ENCODE data around the gene CYTH1. TPM values are rescaled to one million over a fixed set of nuclear protein-coding genes. Genes with fewer than 3 reads are reported as not detected.

Gene CYTH1
- total RNA-seq, 1 experiment from 2014 or later = 9.7 TPM

DNA sequence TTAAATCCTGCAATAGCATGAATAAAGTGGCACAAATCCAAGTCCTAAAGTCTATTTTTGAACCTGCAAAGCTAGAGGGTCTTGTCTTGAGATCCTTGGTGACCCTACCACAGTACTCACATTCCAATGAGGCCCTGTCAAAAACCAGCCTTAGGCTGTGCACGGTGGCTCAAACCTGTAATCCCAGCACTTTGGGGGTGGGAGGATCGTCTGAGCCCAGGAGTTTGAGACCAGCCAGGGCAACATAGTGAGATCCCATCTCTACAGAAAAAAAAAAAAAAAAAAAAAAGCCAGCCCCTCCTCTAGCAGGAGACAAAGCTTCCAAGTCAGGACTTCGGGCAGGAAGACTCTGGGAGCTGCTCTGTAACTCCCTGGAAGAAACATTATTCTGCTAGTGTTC lies 16.3 kb downstream of the CYTH1 start:
- no peak overlapping the region for H2AFZ ChIP-seq (ENCODE audit: low read length)
- TF ChIP-seq, protein P1, sequence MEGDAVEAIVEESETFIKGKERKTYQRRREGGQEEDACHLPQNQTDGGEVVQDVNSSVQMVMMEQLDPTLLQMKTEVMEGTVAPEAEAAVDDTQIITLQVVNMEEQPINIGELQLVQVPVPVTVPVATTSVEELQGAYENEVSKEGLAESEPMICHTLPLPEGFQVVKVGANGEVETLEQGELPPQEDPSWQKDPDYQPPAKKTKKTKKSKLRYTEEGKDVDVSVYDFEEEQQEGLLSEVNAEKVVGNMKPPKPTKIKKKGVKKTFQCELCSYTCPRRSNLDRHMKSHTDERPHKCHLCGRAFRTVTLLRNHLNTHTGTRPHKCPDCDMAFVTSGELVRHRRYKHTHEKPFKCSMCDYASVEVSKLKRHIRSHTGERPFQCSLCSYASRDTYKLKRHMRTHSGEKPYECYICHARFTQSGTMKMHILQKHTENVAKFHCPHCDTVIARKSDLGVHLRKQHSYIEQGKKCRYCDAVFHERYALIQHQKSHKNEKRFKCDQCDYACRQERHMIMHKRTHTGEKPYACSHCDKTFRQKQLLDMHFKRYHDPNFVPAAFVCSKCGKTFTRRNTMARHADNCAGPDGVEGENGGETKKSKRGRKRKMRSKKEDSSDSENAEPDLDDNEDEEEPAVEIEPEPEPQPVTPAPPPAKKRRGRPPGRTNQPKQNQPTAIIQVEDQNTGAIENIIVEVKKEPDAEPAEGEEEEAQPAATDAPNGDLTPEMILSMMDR (conservative IDR thresholded peaks at IDR 0.05) = no peak
- Mint-ChIP-seq H3K4me1 (peaks cover 2 to 3% of the 10 kb centered on the region in 2 experiments; a peak in 2 of 4 replicates), H3K9me3 (no peaks in the 10 kb centered on the region), H3K27me3 (ENCODE audit: low read depth) (no peaks in the 10 kb centered on the region), H3K4me3 (no peak overlapping the region), H3K36me3 (ENCODE audit: insufficient read depth in 1 of 3, low read depth in 3 of 3) (no peaks in the 10 kb centered on the region), H3K27ac (no peak overlapping the region)
- no peak overlapping the region for H3K27ac ChIP-seq (ENCODE audit: insufficient read length, low read depth, low read length)
- no peak overlapping the region for H4K5ac ChIP-seq (ENCODE audit: insufficient read length, low read depth, low read length)
- no CpG with 5 or more reads among the region's 3 CpGs for WGBS (ENCODE audit: extremely low coverage, insufficient read length, low lambda C conversion rate)
- H2BK120ac ChIP-seq (ENCODE audit: low read depth, low read length, poor library complexity, severe bottlenecking) = no peak overlapping the region
- no peaks in the 10 kb centered on the region for H3K23me2 ChIP-seq (ENCODE audit: insufficient read length, low read depth, low read length, poor library complexity, severe bottlenecking)
- H2BK15ac ChIP-seq (ENCODE audit: low read depth, low read length) = no peak overlapping the region
- H3K56ac ChIP-seq (ENCODE audit: insufficient read length, low read depth, low read length) = no peak overlapping the region
- DNase-seq = no peak
- no peak overlapping the region for H2BK5ac ChIP-seq (ENCODE audit: insufficient read length, low read length)
- H3K79me2 ChIP-seq (ENCODE audit: insufficient read depth, low read length) = no peaks in the 10 kb centered on the region; the same call in 1 of the 2 replicates
- H3K4me1 ChIP-seq (ENCODE audit: insufficient read depth, low read length) = no peaks in the 10 kb centered on the region
- H3T11ph ChIP-seq (ENCODE audit: low read length) = no peak overlapping the region
- peaks cover 10% of the 10 kb centered on the region for H3K79me1 ChIP-seq (ENCODE audit: insufficient read depth, low read depth, low read length, poor library complexity, severe bottlenecking)
- H3K27me3 ChIP-seq (ENCODE audit: insufficient read depth, low read length) = no peaks in the 10 kb centered on the region
- H3K9ac ChIP-seq (ENCODE audit: extremely low read depth, insufficient read length, low read length) = no peak overlapping the region
- H4K8ac ChIP-seq (replicated peaks; ENCODE audit: insufficient read length, low read depth, low read length) = no peak overlapping the region
- H3K18ac ChIP-seq (ENCODE audit: insufficient read length, low read depth, low read length) = no peak overlapping the region
- no peak overlapping the region for H2BK20ac ChIP-seq (ENCODE audit: low read depth, low read length, poor library complexity, severe bottlenecking)
- H4K91ac ChIP-seq (ENCODE audit: insufficient read length, low read depth, low read length) = no peak overlapping the region
- no peak overlapping the region for H3K4me2 ChIP-seq (ENCODE audit: insufficient read depth, insufficient read length, low read length)
- no peak overlapping the region for H3K4ac ChIP-seq (ENCODE audit: low read depth, low read length)
- no peak overlapping the region for H2BK12ac ChIP-seq (ENCODE audit: insufficient read length, low read depth, low read length)
- H2AK5ac ChIP-seq (ENCODE audit: insufficient read length, low read length) = no peak overlapping the region
- no peak overlapping the region for H3K14ac ChIP-seq (ENCODE audit: insufficient read depth, low read length)
- H3K23ac ChIP-seq (ENCODE audit: insufficient read length, low read depth, low read length) = no peak overlapping the region
- H3K9me3 ChIP-seq (ENCODE audit: control insufficient read depth, low read depth, low read length) = no peaks in the 10 kb centered on the region
- H4K20me1 ChIP-seq (ENCODE audit: control insufficient read depth, insufficient read depth, insufficient read length) = no peaks in the 10 kb centered on the region
